Neuron (in vitro differentiated cells): ENCODE results near the gene LRRC17.
A peak's percentile ranks its signal among the peaks of the same experiment; 100 is the strongest.

ENCODE experiments used
- H2AFZ ChIP-seq: one replicate; pipeline ENCODE4 v1.6.1; 2013; ENCODE audit warnings: low read depth, mild to moderate bottlenecking, inconsistent platforms, low read length, moderate library complexity
- H3K27me3 ChIP-seq: one replicate; pipeline ENCODE4 v1.6.1; 2013; ENCODE audit warnings: low read length; ENCODE audit not compliant: insufficient read depth
- H3K36me3 ChIP-seq: one replicate; pipeline ENCODE4 v1.6.1; 2013; ENCODE audit warnings: low read length; ENCODE audit not compliant: insufficient read depth
- H3K4me1 ChIP-seq: one replicate; pipeline ENCODE4 v1.6.1; 2013; ENCODE audit warnings: low read length; ENCODE audit not compliant: insufficient read depth
- H3K4me3 ChIP-seq: 2 replicates; pipeline ENCODE4 v1.5.1; 2013; ENCODE audit warnings: mild to moderate bottlenecking, low read length, moderate library complexity
- H3K9me3 ChIP-seq: one replicate; pipeline ENCODE4 v1.6.1; 2013; ENCODE audit warnings: low read length

LRRC17 gene

GRCh38 chr7:102914585-102914984 lies 1.8 kb downstream of the LRRC17 start:
- H3K9me3 ChIP-seq: no peaks in the 10 kb centered on the region
- no peak overlapping the region for H3K4me3 ChIP-seq

GRCh38 chr7:102916426-102916825 lies 3.6 kb downstream of the LRRC17 start:
- H3K9me3 ChIP-seq: no peaks in the 10 kb centered on the region
- H3K36me3 ChIP-seq: no peaks in the 10 kb centered on the region
- no peak overlapping the region for H2AFZ ChIP-seq
- peaks cover 14% of the 10 kb centered on the region for H3K4me1 ChIP-seq
- no peaks in the 10 kb centered on the region for H3K27me3 ChIP-seq
- H3K4me3 ChIP-seq: no peak overlapping the region

More at GRCh38 chr7:102914585-102914984, 1.8 kb downstream of the LRRC17 start:
- Histone ChIP-seq H2AFZ (no peak overlapping the region), H3K36me3 (no peaks in the 10 kb centered on the region), H3K27me3 (no peaks in the 10 kb centered on the region), H3K4me1 (peaks cover 14% of the 10 kb centered on the region)

- Histone ChIP-seq H3K9me3 (no peaks in the 10 kb centered on the region), H3K36me3 (no peaks in the 10 kb centered on the region), H3K4me3 (no peak overlapping the region), H3K27me3 (no peaks in the 10 kb centered on the region), H3K4me1 (peaks cover 14% of the 10 kb centered on the region), H2AFZ (no peak overlapping the region)
Measured at GRCh38 chr7:102916881-102917280, 4.1 kb downstream of the LRRC17 start.

GRCh38 chr7:102917436-102918353 lies 4.9 kb downstream of the LRRC17 start:
- H3K4me3 ChIP-seq: no peak overlapping the region
- H2AFZ ChIP-seq: no peak overlapping the region
- no peaks in the 10 kb centered on the region for H3K9me3 ChIP-seq
- H3K27me3 ChIP-seq: no peaks in the 10 kb centered on the region
- H3K4me1 ChIP-seq: peaks cover 10% of the 10 kb centered on the region
- H3K36me3 ChIP-seq: no peaks in the 10 kb centered on the region

GRCh38 chr7:102918845-102919244 lies 6.0 kb downstream of the LRRC17 start:
- Histone ChIP-seq H3K36me3 (no peaks in the 10 kb centered on the region), H3K27me3 (no peaks in the 10 kb centered on the region), H2AFZ (no peak overlapping the region), H3K4me1 (peaks cover 2% of the 10 kb centered on the region), H3K9me3 (no peaks in the 10 kb centered on the region), H3K4me3 (no peak overlapping the region)

GRCh38 chr7:102925976-102926782 lies 13.4 kb downstream of the LRRC17 start:
- peaks cover 24% of the 10 kb centered on the region for H3K4me1 ChIP-seq
- no peaks in the 10 kb centered on the region for H3K36me3 ChIP-seq
- H3K9me3 ChIP-seq: no peaks in the 10 kb centered on the region
- no peak overlapping the region for H3K4me3 ChIP-seq
- H3K27me3 ChIP-seq: no peaks in the 10 kb centered on the region
- H2AFZ ChIP-seq: no peak overlapping the region

- no peaks in the 10 kb centered on the region for H3K9me3 ChIP-seq
- H2AFZ ChIP-seq: no peak overlapping the region
- H3K4me1 ChIP-seq: peaks cover 24% of the 10 kb centered on the region
- H3K4me3 ChIP-seq: no peak overlapping the region
- H3K36me3 ChIP-seq: no peaks in the 10 kb centered on the region
- H3K27me3 ChIP-seq: no peaks in the 10 kb centered on the region
Measured at GRCh38 chr7:102926783-102927140, 14.0 kb downstream of the LRRC17 start.

- Histone ChIP-seq H3K36me3 (no peaks in the 10 kb centered on the region), H2AFZ (no peak overlapping the region), H3K4me3 (no peak overlapping the region), H3K4me1 (peaks cover 24% of the 10 kb centered on the region), H3K27me3 (no peaks in the 10 kb centered on the region), H3K9me3 (no peaks in the 10 kb centered on the region)
Measured at GRCh38 chr7:102927312-102927933, 14.6 kb downstream of the LRRC17 start.

GRCh38 chr7:102931757-102932156 lies 19.0 kb downstream of the LRRC17 start:
- Histone ChIP-seq H3K4me1 (peaks cover 33% of the 10 kb centered on the region), H3K4me3 (no peak overlapping the region), H2AFZ (no peak overlapping the region), H3K27me3 (no peaks in the 10 kb centered on the region), H3K9me3 (no peaks in the 10 kb centered on the region), H3K36me3 (peaks cover 2% of the 10 kb centered on the region)

- H3K4me3 ChIP-seq: peak overlapping the region; percentile 14
- peak overlapping the region; percentile 74 for H2AFZ ChIP-seq
- no peaks in the 10 kb centered on the region for H3K27me3 ChIP-seq
- H3K9me3 ChIP-seq: no peaks in the 10 kb centered on the region
- H3K36me3 ChIP-seq: peaks cover 2% of the 10 kb centered on the region
- H3K4me1 ChIP-seq: peaks cover 20% of the 10 kb centered on the region
Measured at GRCh38 chr7:102933763-102934162, 21.0 kb downstream of the LRRC17 start.

GRCh38 chr7:102934239-102934638 lies 21.4 kb downstream of the LRRC17 start:
- peak overlapping the region; percentile 14 for H3K4me3 ChIP-seq
- H3K36me3 ChIP-seq: peaks cover 2% of the 10 kb centered on the region
- H3K27me3 ChIP-seq: no peaks in the 10 kb centered on the region
- no peaks in the 10 kb centered on the region for H3K9me3 ChIP-seq
- H3K4me1 ChIP-seq: peaks cover 20% of the 10 kb centered on the region
- peak overlapping the region; percentile 74 for H2AFZ ChIP-seq

- no peaks in the 10 kb centered on the region for H3K27me3 ChIP-seq
- H3K36me3 ChIP-seq: peaks cover 2% of the 10 kb centered on the region
- H3K9me3 ChIP-seq: no peaks in the 10 kb centered on the region
- no peak overlapping the region for H2AFZ ChIP-seq
- peaks cover 20% of the 10 kb centered on the region for H3K4me1 ChIP-seq
- no peak overlapping the region for H3K4me3 ChIP-seq
Measured at GRCh38 chr7:102934701-102935100, 21.9 kb downstream of the LRRC17 start.
